ENCODE data around the gene THAP2.

The THAP2 gene

DNA sequence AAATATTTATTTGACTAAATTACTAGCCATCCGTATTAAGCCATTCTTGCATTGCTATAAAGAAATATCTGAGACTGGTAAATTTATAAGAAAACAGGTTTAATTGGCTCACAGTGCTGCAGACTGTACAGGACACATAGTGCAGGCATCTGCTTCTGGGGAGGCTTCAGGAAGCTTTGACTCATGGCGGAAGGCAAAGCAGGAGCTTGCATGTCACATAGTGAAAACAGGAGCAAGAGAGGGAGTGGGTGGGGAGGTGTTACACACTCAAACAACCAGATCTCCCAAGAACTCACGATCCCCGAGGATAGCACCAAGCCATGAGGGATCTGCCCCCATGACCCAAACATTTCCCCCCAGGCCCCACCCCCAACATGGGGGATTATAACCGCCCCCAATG lies 63.9 kb downstream of the THAP2 start:
- Histone ChIP-seq H3K36me3 (no peaks in the 10 kb centered on the region), H3K27ac (no peak overlapping the region), H3K27me3 (no peaks in the 10 kb centered on the region), H3K9me3 (no peaks in the 10 kb centered on the region), H3K4me1 (ENCODE audit: control insufficient read depth in 1 of 2, insufficient read depth in 1 of 2, low read depth in 1 of 2, low read length in 1 of 2) (no peaks in the 10 kb centered on the region), H3K4me3 (ENCODE audit: low read depth in 1 of 2, low read length in 1 of 2) (no peak overlapping the region)
- TF ChIP-seq, protein P1, sequence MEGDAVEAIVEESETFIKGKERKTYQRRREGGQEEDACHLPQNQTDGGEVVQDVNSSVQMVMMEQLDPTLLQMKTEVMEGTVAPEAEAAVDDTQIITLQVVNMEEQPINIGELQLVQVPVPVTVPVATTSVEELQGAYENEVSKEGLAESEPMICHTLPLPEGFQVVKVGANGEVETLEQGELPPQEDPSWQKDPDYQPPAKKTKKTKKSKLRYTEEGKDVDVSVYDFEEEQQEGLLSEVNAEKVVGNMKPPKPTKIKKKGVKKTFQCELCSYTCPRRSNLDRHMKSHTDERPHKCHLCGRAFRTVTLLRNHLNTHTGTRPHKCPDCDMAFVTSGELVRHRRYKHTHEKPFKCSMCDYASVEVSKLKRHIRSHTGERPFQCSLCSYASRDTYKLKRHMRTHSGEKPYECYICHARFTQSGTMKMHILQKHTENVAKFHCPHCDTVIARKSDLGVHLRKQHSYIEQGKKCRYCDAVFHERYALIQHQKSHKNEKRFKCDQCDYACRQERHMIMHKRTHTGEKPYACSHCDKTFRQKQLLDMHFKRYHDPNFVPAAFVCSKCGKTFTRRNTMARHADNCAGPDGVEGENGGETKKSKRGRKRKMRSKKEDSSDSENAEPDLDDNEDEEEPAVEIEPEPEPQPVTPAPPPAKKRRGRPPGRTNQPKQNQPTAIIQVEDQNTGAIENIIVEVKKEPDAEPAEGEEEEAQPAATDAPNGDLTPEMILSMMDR (IDR thresholded peaks at IDR 0.05) = no peak
